ENCODE measurements around the gene CHCHD10. TPM values are rescaled to one million over a fixed set of nuclear protein-coding genes. Genes with fewer than 3 reads are reported as not detected.

The CHCHD10 gene
- polyA plus RNA-seq, 1 of the 3 experiments (the other 2 are of a cell fraction), result 70.1 TPM

DNA sequence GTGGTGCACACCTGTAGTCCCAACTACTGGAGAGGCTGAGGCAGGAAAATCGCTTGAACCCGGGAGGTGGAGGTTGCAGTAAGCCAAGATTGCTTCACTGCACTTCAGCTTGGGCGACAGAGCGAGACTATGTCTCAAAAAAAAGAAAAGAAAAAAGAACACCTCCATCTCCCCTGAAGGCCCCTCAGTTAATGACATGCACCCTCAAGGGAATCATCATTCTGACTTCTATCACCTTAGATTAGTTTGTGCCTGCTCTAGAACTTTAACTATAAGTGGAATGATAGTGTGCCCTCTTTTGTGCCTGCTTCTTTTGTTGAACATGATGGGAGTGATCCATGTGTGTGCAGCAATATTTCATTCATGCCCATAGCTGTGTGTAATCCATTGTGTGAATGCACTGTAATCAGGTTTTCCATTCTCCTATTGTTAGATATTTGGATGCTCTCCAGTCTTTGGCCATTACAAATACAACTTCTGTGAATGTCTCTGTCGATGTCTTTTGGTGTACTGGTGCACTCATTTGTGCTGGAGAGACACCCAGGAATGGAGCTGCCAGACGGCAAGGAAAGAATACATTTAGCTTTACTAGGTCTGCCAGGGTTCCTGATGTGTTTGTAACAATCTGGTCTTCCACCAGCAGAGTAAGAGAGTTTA lies 12.7 kb downstream of the CHCHD10 start (continued):
- TF ChIP-seq, protein P1, sequence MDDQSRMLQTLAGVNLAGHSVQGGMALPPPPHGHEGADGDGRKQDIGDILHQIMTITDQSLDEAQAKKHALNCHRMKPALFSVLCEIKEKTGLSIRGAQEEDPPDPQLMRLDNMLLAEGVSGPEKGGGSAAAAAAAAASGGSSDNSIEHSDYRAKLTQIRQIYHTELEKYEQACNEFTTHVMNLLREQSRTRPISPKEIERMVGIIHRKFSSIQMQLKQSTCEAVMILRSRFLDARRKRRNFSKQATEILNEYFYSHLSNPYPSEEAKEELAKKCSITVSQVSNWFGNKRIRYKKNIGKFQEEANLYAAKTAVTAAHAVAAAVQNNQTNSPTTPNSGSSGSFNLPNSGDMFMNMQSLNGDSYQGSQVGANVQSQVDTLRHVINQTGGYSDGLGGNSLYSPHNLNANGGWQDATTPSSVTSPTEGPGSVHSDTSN (IDR thresholded peaks at IDR 0.05), result no peak
- TF ChIP-seq EZH2phosphoT487 (IDR thresholded peaks at IDR 0.05; ENCODE audit: borderline replicate concordance, low read depth) (no peak), FOSL2 (IDR thresholded peaks at IDR 0.05; ENCODE audit: borderline replicate concordance, low read depth) (no peak), GATA2 (CRISPR knock-in tag; IDR thresholded peaks at IDR 0.05) (no peak), TCF12 (IDR thresholded peaks at IDR 0.05) (no peak)
- TF ChIP-seq, protein P2, sequence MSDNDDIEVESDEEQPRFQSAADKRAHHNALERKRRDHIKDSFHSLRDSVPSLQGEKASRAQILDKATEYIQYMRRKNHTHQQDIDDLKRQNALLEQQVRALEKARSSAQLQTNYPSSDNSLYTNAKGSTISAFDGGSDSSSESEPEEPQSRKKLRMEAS (IDR thresholded peaks at IDR 0.05; ENCODE audit: low read depth), result no peak

DNA sequence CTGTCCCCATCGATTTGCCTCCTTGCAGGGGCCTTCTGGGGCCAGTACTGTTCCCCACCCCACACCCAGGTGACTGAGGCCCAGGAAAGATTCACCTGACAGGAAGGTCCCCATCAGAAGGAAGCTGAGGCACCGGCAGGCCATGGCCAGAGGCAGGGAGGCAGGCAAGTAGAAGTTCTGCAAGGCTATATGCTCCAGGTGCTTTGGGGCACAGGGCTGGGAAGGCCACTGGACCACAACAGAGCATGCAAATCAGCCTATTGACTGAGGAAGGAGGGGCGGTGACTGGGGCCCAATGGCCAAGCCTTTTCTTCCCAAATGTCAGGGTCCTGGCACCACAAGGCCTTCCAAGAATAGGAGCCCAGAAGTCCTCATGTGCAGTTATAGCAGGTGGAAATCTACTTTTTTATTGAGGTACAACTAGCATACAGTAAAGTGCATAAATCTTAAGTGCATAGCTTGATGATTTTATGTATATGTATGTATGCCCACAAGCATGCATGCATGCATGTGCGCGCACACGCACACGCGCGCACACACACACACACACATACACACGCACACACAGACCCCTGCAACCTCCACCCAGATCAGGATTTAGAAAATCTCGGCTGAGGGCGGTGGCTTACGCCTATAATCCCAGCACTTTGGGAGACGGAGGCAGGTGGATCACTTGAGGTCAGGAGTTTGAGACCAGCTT lies 13.4 kb downstream of the CHCHD10 start, which contains the start of gene VPREB3:
VPREB3 (minus strand) TSS at position 206 of the 700 bp plus-strand sequence; CDS start at position 144, 62 bp downstream.
- Histone ChIP-seq H3K27me3 (ENCODE audit: insufficient read depth) (no peaks in the 10 kb centered on the region), H4K20me1 (ENCODE audit: insufficient read depth) (no peaks in the 10 kb centered on the region), H3K9me3 (no peaks in the 10 kb centered on the region), H3K4me3 (ENCODE audit: low read depth in 2 of 2, low read length in 1 of 2) (no peak within 1 kb of the TSS), H3K9me2 (no peaks in the 10 kb centered on the region), H3K27ac (ENCODE audit: low read depth in 2 of 2, low read length in 1 of 2) (no peak within 1 kb of the TSS), H3K79me2 (ENCODE audit: insufficient read depth) (peaks cover 9% of the 10 kb centered on the region), H3K4me2 (no peak within 1 kb of the TSS), H3K9ac (no peak within 1 kb of the TSS), H3F3A (replicated peaks; ENCODE audit: insufficient read depth) (no peaks in the 10 kb centered on the region), H3K36me3 (replicated peaks in 1 of 2; ENCODE audit: control insufficient read depth in 1 of 2, insufficient read depth in 2 of 2, low read length in 1 of 2) (no peaks in the 10 kb centered on the region), H2AFZ (ENCODE audit: low read depth) (no peak within 1 kb of the TSS), H3K4me1 (ENCODE audit: control insufficient read depth in 1 of 2, insufficient read depth in 2 of 2, low read depth in 1 of 2, low read length in 1 of 2) (peaks cover 0 to 10% of the 10 kb centered on the region in 2 experiments; a peak in 2 of 4 replicates)
- DNase-seq, result no peak
- ChIA-PET CTCF (interaction anchor here (0.6 to 2.7 kb wide), 6 partner anchors 10 to 354 kb away, joined by 3 to 6 read pairs (median 3); partner anchors contain the start of gene SLC2A11), POLR2A (no interaction called here)
- 88% methylated on average over 13 of the region's 14 CpGs for WGBS (ENCODE audit: low lambda C conversion rate)
- TF ChIP-seq, protein P1 (IDR thresholded peaks at IDR 0.05), result no peak

DNA sequence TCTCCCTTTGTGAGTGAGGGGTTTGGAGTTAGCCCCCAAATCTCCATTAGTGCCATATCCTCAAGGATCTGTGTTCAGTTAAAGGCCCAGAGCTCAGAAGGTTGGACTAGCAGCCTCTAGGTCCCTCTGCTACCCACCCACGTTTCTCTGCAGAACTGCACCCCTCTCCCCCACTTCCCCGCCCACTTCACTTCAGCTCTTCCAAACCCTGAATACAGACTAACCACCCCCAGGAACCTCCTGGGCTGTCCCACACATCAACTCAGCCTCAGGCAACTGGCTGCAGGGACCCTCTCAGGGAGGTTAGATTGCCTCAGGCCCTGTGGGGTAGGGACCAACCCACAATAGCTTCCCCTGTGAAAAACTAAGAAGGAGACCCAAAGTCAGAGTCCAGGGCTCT lies 14.4 kb downstream of the CHCHD10 start:
- Histone ChIP-seq H3K36me3 (replicated peaks in 1 of 2; ENCODE audit: control insufficient read depth in 1 of 2, insufficient read depth in 2 of 2, low read length in 1 of 2) (no peaks in the 10 kb centered on the region), H3K4me1 (ENCODE audit: control insufficient read depth in 1 of 2, insufficient read depth in 2 of 2, low read depth in 1 of 2, low read length in 1 of 2) (peaks cover 0 to 10% of the 10 kb centered on the region in 2 experiments; a peak in 2 of 4 replicates), H3K27ac (ENCODE audit: low read depth in 2 of 2, low read length in 1 of 2) (no peak overlapping the region), H3K9me2 (no peaks in the 10 kb centered on the region), H3K4me3 (ENCODE audit: low read depth in 2 of 2, low read length in 1 of 2) (no peak overlapping the region), H2AFZ (ENCODE audit: low read depth) (no peak overlapping the region), H3K9ac (no peak overlapping the region), H3K4me2 (no peak overlapping the region), H3K27me3 (ENCODE audit: insufficient read depth) (no peaks in the 10 kb centered on the region), H3K79me2 (ENCODE audit: insufficient read depth) (peaks cover 16% of the 10 kb centered on the region), H3F3A (replicated peaks; ENCODE audit: insufficient read depth) (no peaks in the 10 kb centered on the region), H3K9me3 (no peaks in the 10 kb centered on the region), H4K20me1 (ENCODE audit: insufficient read depth) (no peaks in the 10 kb centered on the region)
- DNase-seq, result no peak
- WGBS (ENCODE audit: low lambda C conversion rate), result 85% methylated on average over 2 of the region's 2 CpGs
- POLR2A ChIA-PET, result no interaction called here
- CTCF ChIA-PET, result interaction anchor here (2.7 kb wide), 1 partner anchor 96 kb away, joined by 6 read pairs; no protein-coding TSS in a partner anchor
- TF ChIP-seq TCF12 (IDR thresholded peaks at IDR 0.05) (no peak), CHD2 (IDR thresholded peaks at IDR 0.05; ENCODE audit: low read length, partially characterized antibody) (no peak), YY1 (IDR thresholded peaks at IDR 0.05; ENCODE audit: low read depth) (no peak), NRF1 (IDR thresholded peaks at IDR 0.05; ENCODE audit: low read depth, low read length) (no peak), RFX5 (IDR thresholded peaks at IDR 0.05; ENCODE audit: low read length) (no peak), EZH2phosphoT487 (IDR thresholded peaks at IDR 0.05; ENCODE audit: borderline replicate concordance, low read depth) (no peak), FOXM1 (IDR thresholded peaks at IDR 0.05; ENCODE audit: low read depth) (no peak), TAF1 (IDR thresholded peaks at IDR 0.05; ENCODE audit: borderline replicate concordance, low read depth, low read length) (no peak)
- TF ChIP-seq, protein P3, sequence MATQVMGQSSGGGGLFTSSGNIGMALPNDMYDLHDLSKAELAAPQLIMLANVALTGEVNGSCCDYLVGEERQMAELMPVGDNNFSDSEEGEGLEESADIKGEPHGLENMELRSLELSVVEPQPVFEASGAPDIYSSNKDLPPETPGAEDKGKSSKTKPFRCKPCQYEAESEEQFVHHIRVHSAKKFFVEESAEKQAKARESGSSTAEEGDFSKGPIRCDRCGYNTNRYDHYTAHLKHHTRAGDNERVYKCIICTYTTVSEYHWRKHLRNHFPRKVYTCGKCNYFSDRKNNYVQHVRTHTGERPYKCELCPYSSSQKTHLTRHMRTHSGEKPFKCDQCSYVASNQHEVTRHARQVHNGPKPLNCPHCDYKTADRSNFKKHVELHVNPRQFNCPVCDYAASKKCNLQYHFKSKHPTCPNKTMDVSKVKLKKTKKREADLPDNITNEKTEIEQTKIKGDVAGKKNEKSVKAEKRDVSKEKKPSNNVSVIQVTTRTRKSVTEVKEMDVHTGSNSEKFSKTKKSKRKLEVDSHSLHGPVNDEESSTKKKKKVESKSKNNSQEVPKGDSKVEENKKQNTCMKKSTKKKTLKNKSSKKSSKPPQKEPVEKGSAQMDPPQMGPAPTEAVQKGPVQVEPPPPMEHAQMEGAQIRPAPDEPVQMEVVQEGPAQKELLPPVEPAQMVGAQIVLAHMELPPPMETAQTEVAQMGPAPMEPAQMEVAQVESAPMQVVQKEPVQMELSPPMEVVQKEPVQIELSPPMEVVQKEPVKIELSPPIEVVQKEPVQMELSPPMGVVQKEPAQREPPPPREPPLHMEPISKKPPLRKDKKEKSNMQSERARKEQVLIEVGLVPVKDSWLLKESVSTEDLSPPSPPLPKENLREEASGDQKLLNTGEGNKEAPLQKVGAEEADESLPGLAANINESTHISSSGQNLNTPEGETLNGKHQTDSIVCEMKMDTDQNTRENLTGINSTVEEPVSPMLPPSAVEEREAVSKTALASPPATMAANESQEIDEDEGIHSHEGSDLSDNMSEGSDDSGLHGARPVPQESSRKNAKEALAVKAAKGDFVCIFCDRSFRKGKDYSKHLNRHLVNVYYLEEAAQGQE (IDR thresholded peaks at IDR 0.05; ENCODE audit: low read depth, low read length), result no peak
- TF ChIP-seq, protein P1 (IDR thresholded peaks at IDR 0.05), result no peak
